Prostate gland (tissue), 2 donors: ENCODE data around the gene GIPC2. TPM values are rescaled to one million over a fixed set of nuclear protein-coding genes. Genes with fewer than 3 reads are reported as not detected.

ENCODE experiments used
- DNase-seq: peaks from one replicate; pipeline ENCODE4 v3.0.0-alpha.2; 2019; ENCODE audit warnings: low spot score
- H3K27ac ChIP-seq, 2 donors: fragments of 200-600 bp; sonication (generic); 2 replicates each; pipeline ENCODE4 v1.5.1; 2017 to 2019
- H3K27me3 ChIP-seq: fragments of 200-600 bp; sonication (generic); replicated peaks from 2 replicates; pipeline ENCODE4 v1.5.1; 2019; ENCODE audit not compliant: insufficient read depth
- H3K36me3 ChIP-seq, 2 donors: fragments of 200-600 bp; sonication (generic); 1 replicate in 1 of 2; 2 replicates in 1 of 2; pipeline versions ENCODE4 v1.5.1 to v1.8.1; 2017 to 2019
- H3K4me1 ChIP-seq: fragments of 200-600 bp; sonication (generic); replicated peaks from 2 replicates; pipeline ENCODE4 v1.5.1; 2019
- H3K4me3 ChIP-seq, 2 donors: fragments of 200-600 bp; sonication (generic); 2 replicates each; pipeline ENCODE4 v1.5.1; 2017 to 2019
- H3K9me3 ChIP-seq: fragments of 200-600 bp; sonication (generic); 2 replicates; pipeline ENCODE4 v1.5.1; 2017
- POLR2A ChIP-seq: fragments of 450-650 bp; IDR thresholded peaks from one replicate; pipeline ENCODE4 v1.6.1; 2016; ENCODE audit warnings: antibody characterized with exemption, mild to moderate bottlenecking
- POLR2AphosphoS5 ChIP-seq: sonication (generic); formaldehyde crosslinking; IDR thresholded peaks from one replicate; pipeline ENCODE4 v1.6.1; 2017; ENCODE audit warnings: antibody characterized with exemption
- WGBS: methylation state at CpG from one replicate; pipeline ENCODE4 v1.1.5; 2018; 5-methylcytosine and 5-hydroxymethylcytosine counted together
- intact Hi-C: fragments of 100-400 bp; cut with DNase I; formaldehyde crosslinking; loops from one replicate; pipeline ENCODE4 v1.14.2; 2022
- small RNA-seq, 2 donors: library from RNA; depleted of rRNA; stranded (forward); fragments of <200 nt; gene quantifications; one replicate each; pipeline ENCODE3, GENCODE V24; 2016
- total RNA-seq, 2 donors: library from RNA; depleted of rRNA; stranded (reverse); fragments of >200 nt; gene quantifications; one replicate each; pipeline ENCODE4 v1.1.0, GENCODE V29; 2016
- TF ChIP-seq, protein P1 (sequence below), 4 experiments: fragments of 200-600 bp in 2 of 4; fragments of 450-650 bp in 2 of 4; sonication (generic) in 2 of 4; IDR thresholded peaks; 1 replicate in 3 of 4; 2 replicates in 1 of 4; pipeline ENCODE4 v1.5.1; 2016 to 2019; ENCODE audit warnings: antibody characterized with exemption in 4 of 4, mild to moderate bottlenecking in 2 of 4, moderate library complexity in 2 of 4

The GIPC2 gene
- total RNA-seq, 2 donors from 2014 or later = 2.0 to 2.2 TPM

DNA sequence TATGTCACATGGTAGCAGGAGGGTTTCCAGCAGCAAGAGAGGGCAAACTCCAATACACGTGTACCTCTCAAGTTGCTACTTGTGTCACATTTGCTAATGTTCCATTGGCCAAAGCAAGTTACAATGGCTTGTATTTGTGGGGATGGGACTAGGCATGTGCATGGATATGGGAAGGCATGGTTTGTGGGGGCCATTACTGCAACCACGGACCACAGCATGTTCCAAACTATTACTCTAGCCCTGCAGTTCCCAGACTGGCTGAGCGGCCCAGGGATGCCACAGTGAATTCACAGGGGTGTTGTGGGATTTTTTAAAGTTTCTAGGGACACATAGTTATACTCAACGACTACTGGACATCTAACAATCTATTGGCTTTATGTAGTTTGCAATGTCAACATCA is 133.1 kb downstream of the GIPC2 start:
- DNase-seq = no peak
- intact Hi-C loops = no loop called here
- TF ChIP-seq POLR2AphosphoS5 = no peak
- H3K27ac ChIP-seq = no peak overlapping the region
- H3K4me1 ChIP-seq = no peaks in the 10 kb centered on the region
- no peaks in the 10 kb centered on the region for H3K36me3 ChIP-seq
- H3K4me3 ChIP-seq = no peak overlapping the region
- no peaks in the 10 kb centered on the region for H3K27me3 ChIP-seq
- no peaks in the 10 kb centered on the region for H3K9me3 ChIP-seq
- WGBS = 74% methylated on average over 4 of the region's 4 CpGs

GRCh38 chr1:78184460-78185072 is 138.8 kb downstream of the GIPC2 start:
- TF ChIP-seq POLR2A (no peak), POLR2AphosphoS5 (no peak)
- TF ChIP-seq, protein P1, sequence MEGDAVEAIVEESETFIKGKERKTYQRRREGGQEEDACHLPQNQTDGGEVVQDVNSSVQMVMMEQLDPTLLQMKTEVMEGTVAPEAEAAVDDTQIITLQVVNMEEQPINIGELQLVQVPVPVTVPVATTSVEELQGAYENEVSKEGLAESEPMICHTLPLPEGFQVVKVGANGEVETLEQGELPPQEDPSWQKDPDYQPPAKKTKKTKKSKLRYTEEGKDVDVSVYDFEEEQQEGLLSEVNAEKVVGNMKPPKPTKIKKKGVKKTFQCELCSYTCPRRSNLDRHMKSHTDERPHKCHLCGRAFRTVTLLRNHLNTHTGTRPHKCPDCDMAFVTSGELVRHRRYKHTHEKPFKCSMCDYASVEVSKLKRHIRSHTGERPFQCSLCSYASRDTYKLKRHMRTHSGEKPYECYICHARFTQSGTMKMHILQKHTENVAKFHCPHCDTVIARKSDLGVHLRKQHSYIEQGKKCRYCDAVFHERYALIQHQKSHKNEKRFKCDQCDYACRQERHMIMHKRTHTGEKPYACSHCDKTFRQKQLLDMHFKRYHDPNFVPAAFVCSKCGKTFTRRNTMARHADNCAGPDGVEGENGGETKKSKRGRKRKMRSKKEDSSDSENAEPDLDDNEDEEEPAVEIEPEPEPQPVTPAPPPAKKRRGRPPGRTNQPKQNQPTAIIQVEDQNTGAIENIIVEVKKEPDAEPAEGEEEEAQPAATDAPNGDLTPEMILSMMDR (IDR thresholded peaks at IDR 0.05) = no peak
- Histone ChIP-seq H3K36me3 (no peaks in the 10 kb centered on the region), H3K4me1 (no peaks in the 10 kb centered on the region), H3K27ac (no peak overlapping the region), H3K9me3 (no peaks in the 10 kb centered on the region), H3K4me3 (no peak overlapping the region), H3K27me3 (no peaks in the 10 kb centered on the region)
- intact Hi-C loops = no loop called here
- no peak for DNase-seq
- WGBS = 77% methylated on average over 3 of the region's 3 CpGs

Small RNA genes lying within 50 kb of the gene (small RNA-seq; reads per million reads assigned to genes)
- gene AC103591.3 = 0 reads per million in 2 donors
- 0 to 0.10 reads per million in 2 donors for gene RNA5SP22
- 0 reads per million in 2 donors for gene RNU6-1102P

Other genes with a start within 250 kb of the GIPC2 start
- gene NEXN, start 157.3 kb upstream of the GIPC2 start, total RNA-seq = 10 to 100 TPM; 13.2 to 14.1 TPM
- 100 to 1,000 TPM; 109 to 126 TPM for gene FUBP1, start 66.9 kb upstream of the GIPC2 start, total RNA-seq
- gene DNAJB4, start 41.0 kb upstream of the GIPC2 start, total RNA-seq = 10 to 100 TPM; 15.8 to 22.8 TPM